ENCODE results near the gene TBC1D10A. TPM values are rescaled to one million over a fixed set of nuclear protein-coding genes. Genes with fewer than 3 reads are reported as not detected.

TBC1D10A gene
- polyA plus RNA-seq, 1 of the 3 experiments (the other 2 are of a cell fraction), result 15.3 TPM

DNA sequence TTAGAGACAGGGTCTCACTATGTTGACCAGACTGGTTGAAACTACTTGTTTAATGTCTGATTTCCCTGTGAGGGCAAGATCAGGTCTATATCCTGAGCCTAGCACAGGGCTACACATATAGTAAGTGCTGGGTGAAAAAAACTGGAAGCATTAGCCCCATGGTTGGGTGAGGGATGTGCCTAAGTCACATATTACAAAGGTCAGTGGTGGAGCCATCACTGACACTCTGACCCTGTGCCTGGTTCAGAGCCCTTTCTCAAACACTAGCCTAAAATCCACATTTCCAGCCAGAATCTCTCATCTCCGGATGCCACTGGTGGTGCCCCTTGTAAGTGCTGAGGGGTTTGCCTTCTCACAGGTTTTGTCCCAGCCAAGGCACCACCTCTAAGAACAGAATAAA, 9.0 kb downstream of the TBC1D10A start:
- CTCF ChIA-PET, result interaction anchor here (6.5 kb wide), 1 partner anchor 29 kb away, joined by 31 read pairs; the partner anchor contains the start of gene CASTOR1

DNA sequence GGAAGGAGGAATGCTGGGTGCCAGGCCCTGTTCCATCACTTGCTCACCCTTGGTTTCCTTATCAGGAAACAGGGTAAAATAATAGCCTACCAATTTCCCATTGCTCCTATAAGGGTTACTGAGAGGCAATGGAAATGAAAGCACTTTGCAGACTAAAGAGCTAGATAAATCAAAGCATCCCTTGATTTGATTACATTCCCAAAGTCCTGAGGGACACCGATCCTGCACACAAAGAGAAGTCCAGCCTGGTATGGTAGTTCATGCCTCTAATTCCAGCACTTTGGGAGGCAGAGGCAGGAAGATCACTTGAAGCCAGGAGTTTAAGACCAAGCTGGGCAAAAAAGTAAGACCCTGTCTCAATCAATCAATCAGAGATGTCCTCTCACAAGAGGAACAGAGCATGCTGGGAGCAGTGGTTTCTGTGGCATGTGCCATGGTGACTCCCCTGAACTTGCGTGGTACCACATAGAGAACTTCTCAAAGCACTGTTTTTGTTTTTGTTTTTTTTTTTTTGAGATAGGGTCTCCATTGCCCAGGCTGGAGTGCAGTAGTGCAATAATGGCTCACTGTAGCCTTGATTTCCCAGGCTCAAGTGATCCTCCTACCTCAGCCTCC, 10.7 kb downstream of the TBC1D10A start:
- no peak overlapping the region for H2AFZ ChIP-seq (ENCODE audit: low read depth)
- no peak for TF ChIP-seq RXRA (IDR thresholded peaks at IDR 0.05; ENCODE audit: borderline replicate concordance, low read depth)
- no peak for TF ChIP-seq RAD21 (IDR thresholded peaks at IDR 0.05; ENCODE audit: low read length)
- no peak for TF ChIP-seq TCF12 (IDR thresholded peaks at IDR 0.05)
- TF ChIP-seq, protein P1, sequence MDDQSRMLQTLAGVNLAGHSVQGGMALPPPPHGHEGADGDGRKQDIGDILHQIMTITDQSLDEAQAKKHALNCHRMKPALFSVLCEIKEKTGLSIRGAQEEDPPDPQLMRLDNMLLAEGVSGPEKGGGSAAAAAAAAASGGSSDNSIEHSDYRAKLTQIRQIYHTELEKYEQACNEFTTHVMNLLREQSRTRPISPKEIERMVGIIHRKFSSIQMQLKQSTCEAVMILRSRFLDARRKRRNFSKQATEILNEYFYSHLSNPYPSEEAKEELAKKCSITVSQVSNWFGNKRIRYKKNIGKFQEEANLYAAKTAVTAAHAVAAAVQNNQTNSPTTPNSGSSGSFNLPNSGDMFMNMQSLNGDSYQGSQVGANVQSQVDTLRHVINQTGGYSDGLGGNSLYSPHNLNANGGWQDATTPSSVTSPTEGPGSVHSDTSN (IDR thresholded peaks at IDR 0.05), result no peak
- no peak for TF ChIP-seq SMC3 (IDR thresholded peaks at IDR 0.05; ENCODE audit: low read depth, low read length)
- TF ChIP-seq RCOR1 (IDR thresholded peaks at IDR 0.05; ENCODE audit: low read length), result no peak
- H3K4me2 ChIP-seq, result no peak overlapping the region
- POLR2A ChIA-PET, result no interaction called here
- peaks cover 25% of the 10 kb centered on the region for H3F3A ChIP-seq (replicated peaks; ENCODE audit: insufficient read depth)
- H3K9ac ChIP-seq, result no peak overlapping the region
- no peaks in the 10 kb centered on the region for H3K27me3 ChIP-seq (ENCODE audit: insufficient read depth)
- no peak overlapping the region for H3K27ac ChIP-seq (ENCODE audit: low read depth in 2 of 2, low read length in 1 of 2)
- no peaks in the 10 kb centered on the region for H3K9me2 ChIP-seq
- peaks cover 60% of the 10 kb centered on the region; the same call in 1 of the 2 replicates for H3K79me2 ChIP-seq (ENCODE audit: insufficient read depth)
- DNase-seq, result no peak
- CTCF ChIA-PET, result interaction anchor here (1.3 to 6.5 kb wide), 3 partner anchors 10 to 27 kb away, joined by 4 to 31 read pairs (median 6); partner anchors contain the start of genes CASTOR1 and TBC1D10A
- 100% methylated on average over 2 of the region's 2 CpGs for WGBS (ENCODE audit: low lambda C conversion rate)
- H3K4me3 ChIP-seq (ENCODE audit: low read depth in 2 of 2, low read length in 1 of 2), result no peak overlapping the region
- H3K9me3 ChIP-seq, result no peaks in the 10 kb centered on the region
- peaks cover 18 to 32% of the 10 kb centered on the region in 2 experiments; a peak in 3 of 4 replicates for H3K4me1 ChIP-seq (ENCODE audit: control insufficient read depth in 1 of 2, insufficient read depth in 2 of 2, low read depth in 1 of 2, low read length in 1 of 2)
- no peaks in the 10 kb centered on the region for H3K36me3 ChIP-seq (replicated peaks in 1 of 2; ENCODE audit: control insufficient read depth in 1 of 2, insufficient read depth in 2 of 2, low read length in 1 of 2)
- H4K20me1 ChIP-seq (ENCODE audit: insufficient read depth), result peaks cover 65% of the 10 kb centered on the region

More for the DNA sequence above, 9.0 kb downstream of the TBC1D10A start:
- peaks cover 11 to 19% of the 10 kb centered on the region in 2 experiments; a peak in 2 of 4 replicates for H3K4me1 ChIP-seq (ENCODE audit: control insufficient read depth in 1 of 2, insufficient read depth in 2 of 2, low read depth in 1 of 2, low read length in 1 of 2)
- H4K20me1 ChIP-seq (ENCODE audit: insufficient read depth), result peaks cover 48% of the 10 kb centered on the region
- H3K79me2 ChIP-seq (ENCODE audit: insufficient read depth), result peaks cover 59% of the 10 kb centered on the region; the same call in 1 of the 2 replicates
- H3K9ac ChIP-seq, result no peak overlapping the region
- H3K27me3 ChIP-seq (ENCODE audit: insufficient read depth), result no peaks in the 10 kb centered on the region
- 100% methylated on average over 1 of the region's 1 CpG for WGBS (ENCODE audit: low lambda C conversion rate)
- POLR2A ChIA-PET, result no interaction called here
- no peaks in the 10 kb centered on the region for H3K9me2 ChIP-seq
- no peaks in the 10 kb centered on the region for H3K36me3 ChIP-seq (replicated peaks in 1 of 2; ENCODE audit: control insufficient read depth in 1 of 2, insufficient read depth in 2 of 2, low read length in 1 of 2)
- H3K4me2 ChIP-seq, result no peak overlapping the region
- H3F3A ChIP-seq (replicated peaks; ENCODE audit: insufficient read depth), result peaks cover 12% of the 10 kb centered on the region
- no peak for DNase-seq
- no peak overlapping the region for H3K4me3 ChIP-seq (ENCODE audit: low read depth in 2 of 2, low read length in 1 of 2)
- H3K9me3 ChIP-seq, result no peaks in the 10 kb centered on the region
- H3K27ac ChIP-seq (ENCODE audit: low read depth in 2 of 2, low read length in 1 of 2), result no peak overlapping the region
- no peak overlapping the region for H2AFZ ChIP-seq (ENCODE audit: low read depth)
- no peak for TF ChIP-seq TCF12 (IDR thresholded peaks at IDR 0.05)
- TF ChIP-seq GATA2 (CRISPR knock-in tag; IDR thresholded peaks at IDR 0.05), result no peak
- no peak for TF ChIP-seq TAF1 (IDR thresholded peaks at IDR 0.05; ENCODE audit: borderline replicate concordance, low read depth, low read length)
- no peak for TF ChIP-seq TEAD4 (IDR thresholded peaks at IDR 0.05; ENCODE audit: borderline replicate concordance, insufficient read depth)

DNA sequence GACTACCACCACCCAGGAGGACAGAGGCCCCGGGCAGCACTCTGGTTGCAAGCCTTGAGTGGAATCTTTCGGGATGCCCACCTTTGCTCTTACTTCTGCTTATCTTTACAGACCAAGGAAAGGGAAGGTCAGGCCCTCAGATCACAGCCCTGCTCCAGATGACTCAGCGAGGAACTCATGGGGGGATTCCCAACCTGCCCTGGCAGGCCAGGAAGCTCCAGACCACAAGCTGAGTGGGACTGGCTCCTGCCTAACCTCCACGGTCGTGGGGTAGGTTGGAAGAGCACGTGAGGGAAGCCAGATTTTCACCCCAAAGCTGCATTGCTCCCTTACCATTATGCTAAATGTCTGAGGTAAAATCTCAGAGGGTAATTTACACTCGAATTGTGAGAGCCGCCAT, 11.8 kb downstream of the TBC1D10A start:
- DNase-seq, result no peak
- no peaks in the 10 kb centered on the region for H3K27me3 ChIP-seq (ENCODE audit: insufficient read depth)
- peaks cover 25% of the 10 kb centered on the region for H3F3A ChIP-seq (replicated peaks; ENCODE audit: insufficient read depth)
- no peaks in the 10 kb centered on the region for H3K36me3 ChIP-seq (replicated peaks in 1 of 2; ENCODE audit: control insufficient read depth in 1 of 2, insufficient read depth in 2 of 2, low read length in 1 of 2)
- H3K27ac ChIP-seq (ENCODE audit: low read depth in 2 of 2, low read length in 1 of 2), result no peak overlapping the region
- H3K4me2 ChIP-seq, result no peak overlapping the region
- peaks cover 68% of the 10 kb centered on the region for H4K20me1 ChIP-seq (ENCODE audit: insufficient read depth)
- ChIA-PET POLR2A (no interaction called here), CTCF (interaction anchor here (1.3 to 6.5 kb wide), 2 partner anchors 12 to 26 kb away, joined by 6 to 31 read pairs; partner anchors contain the start of genes CASTOR1 and TBC1D10A)
- WGBS (ENCODE audit: low lambda C conversion rate), result 74% methylated on average over 7 of the region's 8 CpGs
- H3K4me1 ChIP-seq (ENCODE audit: control insufficient read depth in 1 of 2, insufficient read depth in 2 of 2, low read depth in 1 of 2, low read length in 1 of 2), result peaks cover 26 to 35% of the 10 kb centered on the region in 2 experiments; a peak in 3 of 4 replicates
- no peak overlapping the region for H2AFZ ChIP-seq (ENCODE audit: low read depth)
- H3K9ac ChIP-seq, result no peak overlapping the region
- no peak overlapping the region for H3K4me3 ChIP-seq (ENCODE audit: low read depth in 2 of 2, low read length in 1 of 2)
- no peaks in the 10 kb centered on the region for H3K9me2 ChIP-seq
- no peaks in the 10 kb centered on the region for H3K9me3 ChIP-seq
- H3K79me2 ChIP-seq (ENCODE audit: insufficient read depth), result peaks cover 68% of the 10 kb centered on the region; the same call in 1 of the 2 replicates
- TF ChIP-seq, protein P2, sequence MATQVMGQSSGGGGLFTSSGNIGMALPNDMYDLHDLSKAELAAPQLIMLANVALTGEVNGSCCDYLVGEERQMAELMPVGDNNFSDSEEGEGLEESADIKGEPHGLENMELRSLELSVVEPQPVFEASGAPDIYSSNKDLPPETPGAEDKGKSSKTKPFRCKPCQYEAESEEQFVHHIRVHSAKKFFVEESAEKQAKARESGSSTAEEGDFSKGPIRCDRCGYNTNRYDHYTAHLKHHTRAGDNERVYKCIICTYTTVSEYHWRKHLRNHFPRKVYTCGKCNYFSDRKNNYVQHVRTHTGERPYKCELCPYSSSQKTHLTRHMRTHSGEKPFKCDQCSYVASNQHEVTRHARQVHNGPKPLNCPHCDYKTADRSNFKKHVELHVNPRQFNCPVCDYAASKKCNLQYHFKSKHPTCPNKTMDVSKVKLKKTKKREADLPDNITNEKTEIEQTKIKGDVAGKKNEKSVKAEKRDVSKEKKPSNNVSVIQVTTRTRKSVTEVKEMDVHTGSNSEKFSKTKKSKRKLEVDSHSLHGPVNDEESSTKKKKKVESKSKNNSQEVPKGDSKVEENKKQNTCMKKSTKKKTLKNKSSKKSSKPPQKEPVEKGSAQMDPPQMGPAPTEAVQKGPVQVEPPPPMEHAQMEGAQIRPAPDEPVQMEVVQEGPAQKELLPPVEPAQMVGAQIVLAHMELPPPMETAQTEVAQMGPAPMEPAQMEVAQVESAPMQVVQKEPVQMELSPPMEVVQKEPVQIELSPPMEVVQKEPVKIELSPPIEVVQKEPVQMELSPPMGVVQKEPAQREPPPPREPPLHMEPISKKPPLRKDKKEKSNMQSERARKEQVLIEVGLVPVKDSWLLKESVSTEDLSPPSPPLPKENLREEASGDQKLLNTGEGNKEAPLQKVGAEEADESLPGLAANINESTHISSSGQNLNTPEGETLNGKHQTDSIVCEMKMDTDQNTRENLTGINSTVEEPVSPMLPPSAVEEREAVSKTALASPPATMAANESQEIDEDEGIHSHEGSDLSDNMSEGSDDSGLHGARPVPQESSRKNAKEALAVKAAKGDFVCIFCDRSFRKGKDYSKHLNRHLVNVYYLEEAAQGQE (IDR thresholded peaks at IDR 0.05; ENCODE audit: low read depth, low read length), result no peak
- TF ChIP-seq SIN3A (IDR thresholded peaks at IDR 0.05; ENCODE audit: borderline replicate concordance, low read depth, low read length) (no peak), JUND (IDR thresholded peaks at IDR 0.05) (0 out of 2 replicates have a peak, but pooled peaks have one; percentile 20), MEF2A (IDR thresholded peaks at IDR 0.05; ENCODE audit: borderline replicate concordance, low read depth) (no peak), POLR2AphosphoS5 (IDR thresholded peaks at IDR 0.05; ENCODE audit: low read depth, low read length) (no peak), FOXM1 (IDR thresholded peaks at IDR 0.05; ENCODE audit: low read depth) (no peak), YY1 (IDR thresholded peaks at IDR 0.05; ENCODE audit: low read depth) (no peak), EZH2phosphoT487 (IDR thresholded peaks at IDR 0.05; ENCODE audit: borderline replicate concordance, low read depth) (no peak), EP300 (IDR thresholded peaks at IDR 0.05; ENCODE audit: borderline replicate concordance in 1 of 2, low read depth in 1 of 2, low read length in 1 of 2) (peak in 1 of 2 experiments; percentile 13; a peak in 1 of 4 replicates), GABPA (IDR thresholded peaks at IDR 0.05; ENCODE audit: low read depth) (no peak)
